HG03442 (cell line): ENCODE measurements around the gene SAPCD2.
"Not testable (repeated sequence)": the region's sequence is repeated elsewhere in the genome, so short reads cannot be mapped to it uniquely, and the experiment has no call there.

Experiments
- ATAC-seq: cut with Tn5 transposase; IDR thresholded peaks from one replicate; pipeline ENCODE4 v1.9.1; 2021; ENCODE audit warnings: mild to moderate bottlenecking, moderate library complexity; ENCODE audit not compliant: unreplicated experiment

The SAPCD2 gene, protein sequence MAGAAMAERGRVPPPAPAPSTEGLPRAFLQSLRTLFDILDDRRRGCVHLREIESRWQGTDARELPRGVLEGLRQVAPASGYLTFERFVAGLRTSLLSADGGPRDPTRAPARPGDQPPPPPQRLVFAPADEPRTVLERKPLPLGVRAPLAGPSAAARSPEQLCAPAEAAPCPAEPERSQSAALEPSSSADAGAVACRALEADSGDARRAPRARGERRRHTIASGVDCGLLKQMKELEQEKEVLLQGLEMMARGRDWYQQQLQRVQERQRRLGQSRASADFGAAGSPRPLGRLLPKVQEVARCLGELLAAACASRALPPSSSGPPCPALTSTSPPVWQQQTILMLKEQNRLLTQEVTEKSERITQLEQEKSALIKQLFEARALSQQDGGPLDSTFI

DNA sequence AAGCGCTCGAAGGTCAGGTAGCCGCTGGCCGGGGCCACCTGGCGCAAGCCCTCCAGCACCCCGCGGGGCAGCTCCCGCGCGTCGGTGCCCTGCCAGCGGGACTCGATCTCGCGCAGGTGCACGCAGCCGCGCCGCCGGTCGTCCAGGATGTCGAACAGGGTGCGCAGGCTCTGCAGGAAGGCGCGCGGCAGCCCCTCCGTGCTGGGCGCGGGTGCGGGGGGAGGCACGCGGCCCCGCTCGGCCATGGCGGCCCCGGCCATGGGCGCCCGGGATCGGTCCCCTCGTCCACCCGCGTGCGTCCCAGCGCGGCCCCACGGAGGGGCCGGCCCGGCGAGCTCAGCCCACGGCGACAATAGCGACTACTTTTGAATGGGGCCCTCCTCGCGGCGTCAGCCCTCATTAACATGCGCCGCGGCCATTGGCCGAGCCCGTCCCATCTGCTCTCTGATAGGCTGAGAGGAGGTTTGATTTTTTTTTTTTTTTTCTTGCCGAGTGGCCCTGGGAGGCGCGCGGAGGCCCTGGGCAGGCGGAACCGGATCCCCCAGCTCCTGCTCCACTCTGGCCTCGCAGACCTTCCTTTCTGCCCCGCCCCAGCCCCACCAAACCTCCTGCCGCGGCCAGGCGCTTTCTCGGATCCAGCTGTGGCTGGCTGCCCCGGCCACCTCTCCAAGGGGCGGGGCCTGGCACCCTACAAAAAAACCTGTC lies at the start of gene SAPCD2:
Gene SAPCD2 (minus strand): TSS at position 357 of the 705 bp plus-strand sequence. CDS start 97 bp downstream, at position 260.
- peak; percentile 64 for ATAC-seq

DNA sequence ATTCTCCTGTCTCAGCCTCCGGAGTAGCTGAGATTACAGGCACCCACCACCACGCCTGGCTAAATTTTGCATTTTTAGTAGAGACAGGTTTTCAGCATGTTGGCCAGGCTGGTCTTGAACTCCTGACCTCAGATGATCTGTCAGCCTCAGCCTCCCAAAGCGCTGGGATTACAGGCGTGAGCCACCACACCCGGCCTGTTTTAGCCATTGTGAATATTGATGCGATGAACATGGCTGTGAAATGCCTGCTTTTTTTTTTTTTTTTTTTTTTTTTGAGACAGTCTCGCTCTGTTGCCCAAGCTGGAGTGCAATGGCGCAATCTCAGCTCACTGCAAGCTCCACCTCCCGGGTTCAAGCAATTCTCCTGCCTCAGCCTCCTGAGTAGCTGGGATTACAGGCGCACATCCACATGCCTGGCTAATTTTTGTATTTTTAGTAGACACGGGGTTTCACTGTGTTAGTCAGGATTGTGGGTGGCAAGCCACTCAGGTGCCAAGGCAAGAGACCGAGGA lies 47.8 kb upstream of the SAPCD2 start:
- not testable (repeated sequence) for ATAC-seq

DNA sequence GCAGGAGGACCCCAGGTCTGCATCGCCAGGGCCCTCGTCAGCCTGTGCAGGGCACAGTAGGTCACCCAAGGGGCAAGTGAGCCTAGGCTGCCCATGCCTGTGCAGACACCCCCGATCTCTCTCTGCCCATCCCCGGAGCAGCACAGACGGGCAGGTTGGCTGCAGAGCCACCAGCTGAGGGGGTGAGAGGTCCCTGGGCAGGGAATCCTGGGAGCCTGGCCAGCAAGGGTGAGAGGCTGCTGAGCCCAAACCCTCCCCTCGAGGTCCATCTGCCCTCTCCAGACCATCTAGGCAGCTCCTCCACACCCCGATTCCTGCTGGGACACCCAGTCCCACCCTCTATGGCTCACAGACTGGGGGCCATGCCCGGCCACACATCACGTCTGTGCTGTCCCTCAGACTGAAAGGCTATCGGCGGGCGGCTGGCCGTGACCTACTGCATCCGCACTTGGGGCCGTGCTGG lies 46.9 kb upstream of the SAPCD2 start:
- ATAC-seq = no peak

DNA sequence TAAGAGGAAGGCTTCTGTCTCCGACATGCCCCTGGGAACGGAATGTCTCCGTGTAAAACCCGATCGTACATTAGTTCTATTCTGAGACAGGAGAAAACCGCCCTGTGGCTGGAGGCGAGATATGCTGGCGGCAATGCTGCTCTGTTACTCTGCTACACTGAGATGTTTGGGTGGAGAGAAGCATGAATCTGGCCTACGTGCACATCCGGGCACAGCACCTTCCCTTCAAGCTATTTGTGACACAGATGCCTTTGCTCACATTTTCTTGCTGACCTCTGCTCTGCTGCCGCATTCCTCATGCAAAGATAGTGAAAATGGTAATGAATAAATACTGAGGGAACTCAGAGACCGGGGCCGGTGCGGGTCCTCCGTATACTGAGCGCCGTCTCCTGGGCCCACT lies 46.4 kb upstream of the SAPCD2 start:
- no peak for ATAC-seq

DNA sequence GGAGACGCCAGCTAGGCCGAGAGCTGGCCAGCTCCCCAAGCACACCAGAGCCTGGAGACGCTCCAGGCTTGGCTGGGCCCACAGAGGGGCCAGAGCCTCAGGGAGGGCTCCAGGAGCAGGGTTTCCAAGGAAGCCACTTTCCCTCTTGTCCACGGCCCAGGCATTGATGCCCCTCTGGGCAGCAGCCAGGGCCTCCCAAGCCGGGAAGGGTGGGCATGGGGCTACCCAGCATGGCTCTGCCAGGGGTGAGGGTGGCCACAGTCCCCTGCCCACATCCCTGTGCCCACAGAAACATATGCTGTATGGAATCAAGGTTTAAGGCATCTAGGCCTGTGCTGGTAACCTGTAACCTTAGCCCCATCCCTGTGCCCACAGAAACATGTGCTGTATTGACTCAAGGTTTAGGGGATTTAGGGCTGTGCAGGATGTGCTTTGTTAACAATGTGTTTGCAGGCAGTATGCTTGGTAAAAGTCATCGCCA lies 45.7 kb upstream of the SAPCD2 start:
- ATAC-seq = no peak

DNA sequence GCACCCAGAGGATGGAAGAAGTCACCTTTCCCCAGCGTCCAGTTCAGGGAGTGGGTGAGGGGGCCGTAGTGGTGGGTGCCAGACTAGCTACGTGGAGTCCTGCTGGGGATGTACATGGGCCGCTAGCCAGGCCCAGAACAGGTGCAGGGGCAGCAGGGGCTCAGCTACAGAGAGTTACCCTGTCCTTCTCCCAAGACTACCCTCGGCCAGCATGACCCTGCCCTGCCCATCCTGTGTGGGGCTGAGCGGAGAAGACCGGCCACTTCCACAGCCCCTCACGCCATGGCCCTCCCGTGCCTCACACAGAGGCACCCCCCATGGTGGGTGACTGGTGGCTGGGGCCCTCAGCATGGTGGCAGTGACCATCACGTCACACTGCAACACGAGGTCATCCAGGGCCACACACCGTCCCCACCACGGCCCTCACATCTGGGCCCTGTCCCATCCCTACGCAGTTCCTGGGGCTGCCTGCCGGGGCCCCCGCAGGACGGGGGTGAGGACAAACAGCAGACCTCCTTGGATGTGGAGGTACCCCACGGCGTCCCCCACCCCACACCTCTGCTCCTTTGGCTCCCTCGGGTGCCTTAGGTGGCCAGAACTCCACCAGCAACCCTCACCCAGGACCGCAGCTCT lies 45.2 kb upstream of the SAPCD2 start:
- ATAC-seq = no peak

DNA sequence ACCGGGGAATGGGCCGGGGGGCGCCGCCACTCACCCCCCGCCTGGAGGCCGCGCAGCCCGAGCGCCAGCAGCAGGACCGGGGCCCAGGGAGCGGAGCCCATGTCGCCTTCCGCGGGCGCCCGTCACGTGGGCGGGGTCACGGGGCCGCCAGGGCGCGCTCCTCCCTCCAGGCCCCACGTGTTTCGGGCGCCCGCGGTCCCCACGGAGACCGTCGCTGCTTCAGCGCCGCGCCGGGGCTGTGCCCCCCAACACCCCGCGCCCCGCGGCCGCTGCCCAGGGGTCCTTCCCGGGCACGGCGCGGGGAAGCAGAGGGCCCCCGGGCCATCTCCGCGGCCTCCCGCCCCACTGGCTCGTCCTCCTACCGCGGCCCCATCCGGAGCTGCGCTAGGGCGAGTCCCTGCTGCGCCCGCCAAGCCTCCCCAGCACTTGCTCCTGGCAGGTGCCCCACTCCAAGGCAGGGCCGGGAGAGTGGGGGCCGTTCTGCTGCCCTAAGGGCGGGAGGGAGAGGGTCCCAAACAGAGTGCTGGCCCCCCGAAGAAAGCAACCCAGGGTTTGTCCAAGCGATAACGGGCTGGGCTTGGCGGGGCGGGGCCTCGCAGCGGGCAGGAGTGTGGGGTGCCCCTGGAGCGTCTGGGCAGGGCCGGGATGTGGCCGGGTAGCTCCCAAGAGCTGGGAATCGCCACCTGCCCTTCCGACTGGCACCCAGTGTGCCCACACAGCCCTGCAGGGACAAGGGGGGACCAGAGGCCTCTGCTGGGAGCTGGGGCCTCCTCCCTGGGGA lies 44.4 kb upstream of the SAPCD2 start, which contains the start of gene DPP7:
Gene DPP7 (minus strand): TSS at position 121 of the 781 bp plus-strand sequence. CDS start 20 bp downstream, at position 101.
- ATAC-seq = peak; percentile 57

DNA sequence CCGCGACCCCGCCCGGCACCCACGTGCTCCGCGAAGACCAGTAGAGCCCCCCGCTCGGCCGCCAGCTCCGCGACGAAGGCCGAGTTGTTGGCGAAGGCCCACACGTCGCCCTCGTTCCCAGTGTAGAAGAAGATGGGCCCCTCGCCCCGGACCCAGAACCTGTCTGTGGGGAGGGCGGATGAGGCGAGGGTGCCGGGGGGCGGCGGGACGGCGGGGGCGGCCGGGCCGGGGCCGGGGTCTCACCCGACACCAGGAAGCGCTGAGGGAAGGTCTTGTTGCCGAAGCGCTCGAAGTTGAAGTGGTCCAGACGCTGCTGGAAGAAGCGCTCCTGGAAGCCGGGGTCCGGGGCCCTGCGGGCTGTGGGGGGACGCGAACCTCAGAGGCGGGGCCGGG lies 43.9 kb upstream of the SAPCD2 start:
- no peak for ATAC-seq

DNA sequence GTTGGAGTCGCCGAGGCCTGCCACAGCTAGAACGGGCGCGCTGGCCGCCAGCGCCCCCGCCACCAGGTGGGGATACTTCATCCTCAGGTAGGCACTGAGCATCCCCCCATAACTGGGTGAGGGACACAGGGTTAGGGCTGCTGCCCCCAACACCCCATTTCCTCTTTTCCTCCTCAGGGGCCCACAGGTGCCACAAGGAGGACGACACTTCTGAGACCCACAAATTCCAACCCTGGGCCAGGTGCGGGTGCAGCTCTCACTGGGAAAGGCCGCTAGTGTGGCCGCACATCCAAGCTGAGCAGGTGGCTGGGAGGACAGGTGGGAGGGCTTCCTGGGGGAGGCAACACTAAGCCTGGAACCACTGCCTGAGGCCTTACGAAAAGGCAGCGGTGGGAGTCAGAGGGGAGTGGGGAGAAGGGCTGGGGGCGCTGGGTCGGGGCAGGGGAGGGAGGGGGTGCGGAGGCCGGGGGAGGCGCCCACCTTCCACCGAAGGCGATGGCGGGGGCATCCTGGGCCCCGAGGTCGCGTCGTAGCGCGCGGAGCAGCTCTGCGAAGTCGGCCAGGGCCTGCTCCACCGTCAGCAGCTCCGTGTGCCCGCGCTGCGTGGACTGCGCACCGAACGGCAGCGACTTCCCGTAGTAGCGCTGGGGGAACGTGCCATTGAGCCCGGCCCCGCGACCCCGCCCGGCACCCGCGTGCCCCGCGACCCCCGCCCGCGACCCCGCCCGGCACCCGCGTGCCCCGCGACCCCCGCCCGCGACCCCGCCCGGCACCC lies 43.2 kb upstream of the SAPCD2 start:
- no peak for ATAC-seq

DNA sequence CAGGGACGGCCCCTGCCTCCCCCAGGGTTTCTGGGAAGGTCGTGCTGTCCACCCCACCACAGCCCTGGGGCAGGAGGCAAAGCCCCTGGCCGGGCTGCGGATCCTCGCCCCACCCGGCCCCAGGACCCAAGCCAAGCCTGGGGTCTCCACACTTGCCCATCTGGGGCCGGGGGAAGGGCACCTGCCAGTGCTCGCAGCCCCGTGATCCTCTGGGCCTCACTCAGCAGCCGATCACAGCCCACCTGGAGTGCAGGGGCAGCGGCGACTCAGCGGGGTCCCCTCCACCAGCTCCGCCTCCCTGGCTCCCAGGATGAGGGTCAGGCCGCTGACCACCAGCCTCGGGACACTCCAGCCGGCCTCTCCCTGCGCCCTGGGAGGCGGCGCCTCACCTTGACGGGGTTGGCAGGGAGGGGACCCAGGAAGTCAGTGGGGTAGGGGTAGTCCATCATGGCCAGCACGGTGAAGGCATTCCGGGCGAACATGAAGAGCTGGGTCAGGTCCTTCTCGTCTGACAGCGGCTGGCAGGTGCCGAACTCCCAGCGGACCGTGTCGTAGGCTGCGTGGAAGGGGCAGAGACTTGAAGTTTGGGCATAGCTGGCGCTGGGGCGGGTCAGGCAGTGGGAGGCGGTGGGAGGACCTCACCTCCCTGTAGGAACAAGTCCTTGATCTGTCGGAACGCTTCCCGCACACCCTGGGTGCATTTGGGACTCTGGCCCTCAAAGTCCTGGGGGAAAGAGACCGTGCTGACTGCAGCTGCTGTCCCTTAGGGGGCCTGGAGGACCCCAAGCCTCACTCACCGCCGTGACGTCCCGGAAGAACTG lies 42.4 kb upstream of the SAPCD2 start:
- no peak for ATAC-seq

DNA sequence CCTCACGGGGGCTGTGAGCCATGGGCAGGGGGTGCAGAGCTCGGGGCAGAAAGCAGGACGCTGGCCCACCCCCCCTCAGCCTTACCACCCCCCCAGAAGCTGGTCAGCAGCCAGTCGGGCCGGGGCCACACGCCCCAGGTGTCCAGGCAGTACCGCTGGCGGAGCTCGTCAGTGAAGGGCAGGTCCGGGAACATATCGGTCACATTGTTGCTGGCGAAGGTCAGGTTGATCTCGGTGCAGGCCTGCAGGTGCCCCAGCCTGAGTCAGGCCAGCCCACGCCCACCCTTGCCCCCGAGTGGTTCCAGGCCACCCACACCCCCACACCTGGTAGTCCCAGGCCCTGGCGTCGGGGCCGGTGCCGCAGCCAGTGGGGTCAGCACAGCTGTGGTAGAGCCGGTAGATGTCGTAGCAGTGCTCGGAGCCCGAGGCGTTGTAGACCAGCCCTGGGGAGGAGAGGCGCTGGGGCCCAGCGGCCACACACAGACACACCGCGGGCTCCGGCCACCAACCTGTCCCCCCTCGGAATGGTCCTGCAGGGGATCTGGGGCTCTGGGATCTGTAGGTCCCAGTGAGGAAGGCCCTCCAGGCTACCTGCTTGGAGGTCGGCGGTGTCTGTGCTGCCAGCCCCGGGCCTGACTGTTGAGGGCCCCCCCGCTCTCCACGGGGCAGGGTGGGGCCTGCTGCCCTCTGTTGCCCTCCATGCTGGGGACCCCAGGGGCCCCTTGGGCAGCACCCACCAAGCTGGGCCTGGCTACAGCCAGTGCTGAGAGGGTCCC lies 41.6 kb upstream of the SAPCD2 start:
- ATAC-seq = no peak

DNA sequence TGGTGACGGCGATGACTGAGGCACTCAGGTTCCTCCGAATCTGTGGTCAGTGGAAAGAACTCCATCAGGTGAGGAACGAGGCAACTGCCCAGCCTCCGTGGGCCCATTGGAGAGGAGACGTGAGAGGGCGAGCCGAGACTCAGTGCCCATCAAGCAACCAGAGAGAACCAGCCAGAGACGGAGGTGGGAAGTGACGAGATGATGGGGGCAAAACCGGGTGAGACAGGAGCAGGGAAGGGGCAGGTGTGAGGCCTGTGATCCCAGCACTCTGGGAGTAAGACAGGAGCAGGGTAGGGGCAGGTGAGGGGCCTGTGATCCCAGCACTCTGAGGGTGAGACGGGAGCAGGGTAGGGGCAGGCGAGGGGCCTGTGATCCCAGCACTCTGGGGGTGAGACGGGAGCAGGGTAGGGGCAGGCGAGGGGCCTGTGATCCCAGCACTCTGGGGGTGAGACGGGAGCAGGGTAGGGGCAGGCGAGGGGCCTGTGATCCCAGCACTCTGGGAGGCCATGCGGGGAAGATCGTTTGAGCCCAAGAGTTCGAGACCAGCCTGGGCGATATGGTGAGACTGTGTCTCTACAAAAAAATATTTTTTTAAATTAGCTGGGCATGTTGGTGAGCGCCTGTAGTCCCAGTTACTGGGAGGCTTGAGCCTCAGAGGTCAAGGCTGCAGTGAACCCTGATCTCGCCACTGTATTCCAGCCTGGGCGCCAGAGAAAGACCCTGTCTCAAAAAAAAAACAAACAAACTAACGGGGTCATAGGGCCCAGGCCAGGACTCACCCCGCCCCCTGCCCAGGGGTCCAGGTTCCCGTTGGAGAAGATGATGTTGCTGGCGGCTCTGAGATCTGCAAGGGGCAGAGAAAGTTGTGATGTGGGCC lies 40.8 kb upstream of the SAPCD2 start:
- no peak for ATAC-seq

DNA sequence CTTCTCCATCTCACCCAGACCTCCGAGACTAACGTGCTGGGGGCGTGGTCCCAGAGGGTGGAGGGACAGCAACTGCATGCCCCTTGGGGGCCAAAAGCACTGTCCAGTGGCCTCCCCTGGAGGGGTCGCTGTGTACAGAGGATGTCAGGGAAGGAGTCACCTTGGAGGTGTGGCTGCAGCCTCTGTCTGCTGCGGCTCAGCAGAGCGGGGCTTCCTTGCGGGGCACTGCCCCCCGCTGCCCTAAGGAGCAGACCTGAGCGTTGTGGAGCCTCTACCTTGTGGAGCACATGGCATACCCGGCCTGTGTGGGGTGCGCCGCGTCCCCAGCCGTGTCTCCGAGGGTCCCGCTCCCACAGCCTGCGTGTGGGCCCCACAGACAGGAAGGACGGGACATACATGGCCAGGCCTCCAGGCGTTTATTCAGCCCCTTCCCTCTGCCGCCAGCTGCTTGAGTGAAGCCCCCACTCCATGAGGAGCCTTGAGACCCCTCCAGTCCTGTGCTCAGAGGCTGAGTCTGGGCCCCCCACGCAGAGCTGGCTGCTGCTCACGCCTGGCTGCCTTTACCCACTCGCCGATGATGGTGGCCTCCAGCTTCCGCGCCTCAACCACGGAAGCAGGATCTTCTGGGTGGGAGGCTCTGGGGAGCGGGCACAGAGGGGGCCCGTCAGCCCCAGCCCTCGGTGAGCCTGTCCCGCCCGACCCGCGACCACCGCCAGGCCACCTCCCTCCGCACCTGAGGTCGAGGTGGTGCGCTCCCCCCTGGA lies 40.0 kb upstream of the SAPCD2 start:
- ATAC-seq = no peak

DNA sequence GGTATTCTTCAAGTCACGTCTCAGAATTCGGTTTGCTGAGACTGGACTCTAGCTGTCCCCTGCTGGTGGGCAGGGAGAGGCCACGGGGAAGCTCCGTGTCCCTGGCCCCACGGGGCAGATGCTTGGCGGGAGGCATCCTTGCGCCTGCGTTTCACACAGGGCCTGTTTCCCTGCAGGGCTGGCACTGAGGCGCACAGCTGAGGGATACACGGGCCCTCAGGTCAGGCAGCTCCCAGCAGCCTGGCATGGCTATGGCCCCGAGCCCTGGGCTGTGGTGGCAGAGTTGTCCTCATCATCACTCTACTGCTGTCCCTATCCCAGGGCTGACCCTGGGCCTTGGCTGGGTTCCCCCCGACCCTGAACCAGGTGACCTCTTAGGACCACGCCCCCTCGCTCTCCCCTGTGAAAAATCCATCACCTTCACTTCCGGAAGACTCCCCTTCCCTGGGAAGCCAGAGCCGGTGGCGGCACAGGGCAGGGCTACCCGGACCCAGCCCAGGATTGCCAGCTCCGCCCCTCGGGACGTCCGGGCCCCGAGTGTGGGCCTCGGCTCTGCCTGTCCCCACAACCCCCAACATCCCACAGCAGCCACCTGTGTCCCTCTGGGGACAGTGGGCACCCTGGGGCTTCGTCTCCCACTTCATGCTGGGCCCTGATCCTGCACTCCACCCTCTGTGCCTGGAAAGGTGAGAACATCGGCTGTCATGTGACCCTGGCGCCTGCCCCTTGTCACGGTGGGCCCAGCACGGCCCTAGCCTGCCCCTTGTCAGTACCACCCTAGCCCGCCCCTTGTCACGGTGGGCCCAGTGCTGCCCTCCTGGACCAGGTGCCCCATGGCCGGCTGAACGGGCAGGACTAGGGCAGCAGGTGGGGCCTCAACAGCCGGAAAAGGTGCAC lies 39.1 kb upstream of the SAPCD2 start:
- ATAC-seq = no peak

DNA sequence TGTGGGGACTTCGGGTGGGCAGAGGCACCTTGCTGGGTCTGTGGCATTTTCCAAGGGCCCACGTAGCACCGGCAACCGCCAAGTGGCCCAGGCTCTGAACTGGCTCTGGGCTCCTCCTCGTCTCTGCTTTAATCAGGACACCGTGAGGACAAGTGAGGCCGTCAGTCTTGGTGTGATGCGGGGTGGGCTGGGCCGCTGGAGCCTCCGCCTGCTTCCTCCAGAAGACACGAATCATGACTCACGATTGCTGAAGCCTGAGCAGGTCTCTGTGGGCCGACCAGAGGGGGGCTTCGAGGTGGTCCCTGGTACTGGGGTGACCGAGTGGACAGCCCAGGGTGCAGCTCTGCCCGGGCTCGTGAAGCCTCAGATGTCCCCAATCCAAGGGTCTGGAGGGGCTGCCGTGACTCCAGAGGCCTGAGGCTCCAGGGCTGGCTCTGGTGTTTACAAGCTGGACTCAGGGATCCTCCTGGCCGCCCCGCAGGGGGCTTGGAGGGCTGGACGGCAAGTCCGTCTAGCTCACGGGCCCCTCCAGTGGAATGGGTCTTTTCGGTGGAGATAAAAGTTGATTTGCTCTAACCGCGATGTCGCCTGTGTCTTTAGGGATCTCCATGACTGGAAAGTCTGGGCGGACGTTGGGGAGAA lies 38.4 kb upstream of the SAPCD2 start:
- no peak for ATAC-seq
